Measurements from ENCODE around the gene CD74.

CD74 gene

GRCh38 chr5:150409638-150410523, 2.8 kb downstream of the CD74 start:
- DNase-seq: peak; percentile 40

DNA sequence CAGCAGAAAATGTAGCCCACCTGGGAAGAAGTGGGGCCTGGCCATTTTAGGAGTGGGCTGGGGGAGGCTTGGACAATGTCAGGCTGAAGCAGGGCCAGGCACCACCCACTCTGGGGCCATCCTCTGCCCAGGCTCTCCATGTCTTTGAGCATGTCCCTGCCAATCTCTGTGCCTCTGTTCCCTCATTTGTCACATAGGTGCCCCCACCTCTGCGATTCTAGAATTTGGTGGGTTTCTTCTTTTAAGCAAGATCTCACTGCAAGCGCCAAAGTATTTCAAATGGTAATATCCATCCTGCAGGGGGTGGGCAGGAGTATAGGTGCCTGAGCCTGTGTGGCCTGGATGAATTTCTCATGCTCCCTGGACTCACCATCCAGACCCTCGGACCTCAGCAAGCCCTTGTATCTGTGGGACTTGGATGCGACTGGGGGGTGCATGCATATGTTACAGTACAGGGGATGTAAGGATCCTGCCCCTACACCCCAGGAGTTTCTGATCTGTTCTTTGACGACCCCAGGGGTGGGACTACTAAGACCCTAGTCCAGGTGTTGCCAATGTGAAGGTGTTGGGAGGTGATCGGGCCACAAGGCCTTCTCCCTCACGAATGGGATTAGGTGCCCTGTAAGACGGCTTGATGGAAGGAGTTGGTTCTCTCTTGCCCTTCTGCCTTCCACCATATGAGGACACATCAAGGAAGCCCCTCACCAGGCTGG, 4.3 kb downstream of the CD74 start:
- no peak for DNase-seq

DNA sequence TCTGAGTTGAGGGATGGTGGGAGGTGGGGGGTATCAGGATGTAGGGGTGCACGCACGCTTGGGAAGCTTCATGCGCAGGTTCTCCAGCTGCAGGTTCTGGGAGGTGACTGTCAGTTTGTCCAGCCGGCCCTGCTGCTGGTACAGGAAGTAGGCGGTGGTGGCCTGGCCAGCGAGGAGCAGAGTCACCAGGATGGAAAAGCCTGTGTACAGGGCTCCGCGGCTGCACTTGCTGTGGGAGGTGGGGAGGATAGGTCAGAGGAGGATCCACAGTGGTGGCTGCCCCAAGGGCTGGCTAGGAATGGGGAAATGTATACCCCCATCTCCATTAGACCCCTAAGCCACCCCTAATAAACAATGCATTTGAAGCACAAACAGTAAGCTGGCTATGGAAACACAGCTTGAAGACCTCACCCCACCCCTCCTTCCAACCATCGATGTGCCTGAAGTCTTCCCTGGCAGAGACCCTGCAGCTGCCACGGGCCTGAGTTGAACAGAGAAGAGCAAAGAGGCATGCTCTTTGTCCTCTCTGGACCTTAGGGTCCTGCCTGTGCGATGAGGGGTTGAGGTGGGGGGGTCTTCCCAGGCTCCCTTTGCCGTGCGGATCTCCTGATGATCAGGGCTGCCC, 5.5 kb downstream of the CD74 start:
- DNase-seq: no peak

GRCh38 chr5:150406723-150407095, 6.0 kb downstream of the CD74 start:
- no peak for DNase-seq

DNA sequence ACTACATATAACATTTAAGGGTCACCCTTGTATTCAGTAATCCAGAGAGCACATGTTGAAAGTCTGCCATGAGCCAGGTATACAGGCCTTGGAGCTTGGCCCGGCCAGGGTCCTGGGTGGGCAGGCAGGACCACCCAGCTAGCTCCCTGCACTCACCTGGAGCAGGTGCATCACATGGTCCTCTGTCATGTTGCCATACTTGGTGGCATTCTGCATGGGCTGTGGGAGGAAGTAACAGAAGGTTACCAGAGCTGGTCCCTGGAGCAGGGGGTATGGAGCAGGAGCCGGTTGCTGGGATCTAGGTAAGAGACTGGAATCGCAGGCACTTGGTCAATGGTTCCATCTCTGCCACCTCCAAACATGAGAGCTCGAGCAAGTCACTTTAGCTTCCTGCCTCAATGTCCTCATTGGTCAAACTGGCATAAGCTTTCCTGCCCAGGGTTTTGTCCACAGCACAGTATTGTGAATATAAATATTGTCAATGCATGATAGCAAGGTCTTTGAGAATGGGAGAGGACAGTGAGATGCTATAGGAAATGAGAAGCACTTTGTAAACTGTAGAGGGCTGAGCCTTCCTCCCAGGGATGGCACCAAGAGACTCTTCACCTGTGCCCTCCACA, 6.5 kb downstream of the CD74 start:
- DNase-seq: no peak

DNA sequence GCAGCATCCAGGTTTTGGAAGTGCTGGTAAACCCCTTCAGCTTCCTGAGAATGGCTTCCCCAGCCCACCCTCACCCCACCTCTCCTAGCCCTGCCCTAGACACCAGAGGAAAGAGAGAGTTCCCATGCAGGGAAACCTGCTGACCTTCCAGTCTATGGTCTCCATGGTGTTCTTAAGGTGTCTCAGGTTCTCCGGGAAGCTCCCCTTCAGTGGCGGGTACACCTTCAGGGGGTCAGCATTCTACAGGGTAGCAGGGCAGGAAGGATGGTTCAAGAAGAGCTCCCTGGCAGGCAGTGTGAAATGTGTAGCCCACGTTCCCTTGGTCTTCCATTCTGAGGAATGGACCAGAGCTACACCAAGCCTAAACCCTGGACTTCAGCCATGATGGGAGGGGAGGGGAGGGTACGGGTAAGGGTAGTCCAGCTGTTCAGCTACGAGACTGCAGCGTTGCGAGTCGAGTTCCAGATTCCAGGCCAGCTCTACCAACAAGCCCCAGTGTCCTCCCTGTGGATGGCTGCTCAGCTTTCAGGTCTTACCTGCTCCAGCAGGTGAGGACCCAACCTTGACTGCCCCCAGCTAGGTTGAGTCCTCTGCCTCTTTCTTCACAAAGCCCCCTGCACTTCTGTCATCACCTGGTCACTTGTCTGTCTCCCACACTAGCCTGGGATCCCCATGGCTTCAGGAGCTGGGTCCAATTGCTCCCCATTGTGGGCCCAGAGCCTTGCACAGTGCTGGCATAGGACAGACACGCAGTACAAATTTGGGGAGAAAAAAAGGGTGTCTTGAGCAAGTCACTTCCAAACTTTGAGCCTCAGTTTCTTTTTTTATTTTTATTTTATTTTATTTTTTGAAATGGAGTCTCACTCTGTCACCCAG, 7.5 kb downstream of the CD74 start:
- DNase-seq: no peak

DNA sequence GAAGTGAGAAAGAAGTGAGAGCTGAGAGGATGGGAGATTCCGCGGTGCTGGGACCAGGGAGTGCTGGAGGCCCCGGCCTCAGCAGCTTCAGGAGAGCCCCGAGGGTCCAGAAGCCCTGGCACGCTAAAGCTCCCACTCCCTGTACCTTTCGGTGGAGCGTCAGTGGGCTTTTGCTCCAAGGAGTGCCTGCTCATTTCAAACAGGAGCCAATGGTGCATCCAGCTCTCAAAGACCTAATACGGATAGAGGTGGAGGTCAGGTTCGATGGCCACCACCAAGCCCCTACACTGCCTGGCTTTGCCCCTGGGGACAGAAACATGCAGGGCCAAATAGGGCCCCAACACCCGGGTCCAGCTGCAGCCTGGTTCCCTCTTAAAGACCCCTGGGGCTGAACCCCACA, 8.2 kb downstream of the CD74 start:
- DNase-seq: no peak

DNA sequence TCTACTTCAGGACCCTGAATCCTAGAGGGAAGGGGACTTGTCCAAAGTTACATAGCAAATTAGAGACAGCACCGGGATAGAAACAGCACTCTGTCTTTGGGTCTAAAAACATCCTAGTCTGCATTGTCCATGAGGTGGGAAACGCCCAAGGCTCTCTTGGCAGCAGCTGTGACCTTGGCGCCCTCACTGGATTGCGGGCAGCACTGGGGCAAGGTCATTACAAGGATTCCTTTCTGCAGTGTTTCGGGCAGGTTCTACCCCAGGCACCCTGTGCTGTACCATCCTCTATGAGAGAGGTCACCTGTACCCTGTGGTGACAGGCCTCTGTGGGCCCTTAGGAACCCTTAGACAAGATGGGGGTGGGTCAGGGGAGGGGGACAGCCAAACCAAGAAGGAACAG, 8.6 kb downstream of the CD74 start:
- no peak for DNase-seq

DNA sequence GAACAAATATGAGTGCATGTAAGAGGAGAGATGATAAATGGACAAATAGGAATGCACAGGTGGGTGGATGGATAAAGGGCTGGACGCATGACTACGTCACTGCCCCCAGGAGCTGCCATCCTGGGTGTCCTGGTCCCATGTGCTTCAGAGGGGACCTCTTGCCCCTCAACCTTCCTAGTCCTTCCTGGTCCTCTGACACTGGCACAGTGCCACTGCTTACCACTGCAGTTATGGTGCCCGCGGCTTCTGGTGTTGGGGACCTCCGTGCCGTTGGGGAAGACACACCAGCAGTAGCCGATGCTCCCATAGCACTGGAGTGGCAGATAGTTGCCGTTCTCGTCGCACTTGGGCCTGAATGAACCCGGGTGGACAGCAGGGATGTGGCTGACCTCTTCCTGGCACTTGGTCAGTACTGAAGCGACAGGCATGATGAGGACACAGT, 9.8 kb downstream of the CD74 start:
- DNase-seq: no peak

DNA sequence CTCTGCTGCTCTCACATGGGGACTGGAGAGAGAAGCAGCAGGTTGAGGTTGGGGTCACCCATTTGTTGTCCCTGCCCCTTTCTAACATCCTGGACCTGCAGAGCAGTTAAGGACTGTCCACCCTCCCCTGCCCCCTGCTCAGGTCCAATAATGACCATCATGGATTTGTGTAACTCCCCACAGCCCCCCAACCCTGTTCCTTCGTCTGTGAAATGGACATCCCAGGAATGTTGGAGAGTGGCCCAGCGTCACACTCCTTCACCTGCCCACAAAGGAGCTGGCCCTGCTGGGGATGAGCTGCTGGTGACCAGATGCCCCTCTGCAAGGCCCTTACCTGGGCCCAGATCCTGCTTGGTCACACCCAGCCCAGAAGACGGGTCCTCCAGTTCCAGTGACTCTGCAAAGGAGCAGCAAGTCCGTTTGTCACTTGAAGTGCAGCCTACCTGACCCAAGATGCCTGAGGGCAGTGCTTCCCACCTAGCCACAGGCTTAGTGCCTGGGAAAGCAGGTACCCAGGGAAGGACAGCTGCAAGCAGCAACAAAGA, 10.4 kb downstream of the CD74 start:
- DNase-seq: no peak

DNA sequence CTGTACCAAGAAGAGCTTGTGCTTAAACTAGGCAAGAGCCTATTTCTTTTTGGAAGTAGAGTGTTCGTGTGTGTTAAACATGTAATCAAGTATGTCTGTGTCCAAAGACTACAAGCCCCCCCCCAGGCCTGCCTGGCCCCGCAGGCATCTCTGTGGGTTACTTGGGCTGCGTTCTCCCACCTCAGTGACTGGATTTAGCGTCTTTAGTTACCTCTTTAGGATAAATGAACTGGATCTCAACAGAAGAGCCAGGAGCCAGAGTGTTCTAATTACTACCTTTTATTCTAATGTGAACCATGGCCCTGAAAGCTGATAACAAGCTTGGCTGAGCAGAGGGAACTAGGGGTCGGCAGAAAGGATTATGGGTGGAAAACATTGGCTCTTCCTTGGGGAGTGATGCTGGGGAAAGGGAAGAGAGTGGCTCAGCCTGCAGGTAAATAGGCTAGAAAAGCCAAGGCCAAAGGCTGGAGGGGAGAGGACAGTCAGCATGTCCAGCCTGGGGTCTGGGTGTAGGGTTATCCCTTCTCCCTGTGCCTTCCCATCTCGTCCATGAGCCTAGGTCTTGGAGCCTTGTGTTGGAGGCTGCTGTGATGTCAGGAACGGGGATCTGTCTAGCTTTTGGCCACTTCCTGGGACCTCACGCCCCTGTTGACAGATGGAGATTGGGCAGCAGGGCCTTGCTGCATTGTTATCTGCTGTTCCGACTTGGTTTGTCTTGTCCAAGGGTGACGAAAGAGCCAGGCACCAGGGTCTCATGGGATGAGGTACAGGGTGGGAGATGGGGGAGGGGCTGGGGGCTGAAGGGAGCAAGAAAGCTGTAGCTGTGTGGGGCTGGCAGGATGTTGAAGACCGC, 11.1 kb downstream of the CD74 start:
- DNase-seq: no peak

- no peak for DNase-seq
Measured at GRCh38 chr5:150401076-150401375, 11.7 kb downstream of the CD74 start.

GRCh38 chr5:150400316-150401075, 12.2 kb downstream of the CD74 start:
- DNase-seq: no peak

DNA sequence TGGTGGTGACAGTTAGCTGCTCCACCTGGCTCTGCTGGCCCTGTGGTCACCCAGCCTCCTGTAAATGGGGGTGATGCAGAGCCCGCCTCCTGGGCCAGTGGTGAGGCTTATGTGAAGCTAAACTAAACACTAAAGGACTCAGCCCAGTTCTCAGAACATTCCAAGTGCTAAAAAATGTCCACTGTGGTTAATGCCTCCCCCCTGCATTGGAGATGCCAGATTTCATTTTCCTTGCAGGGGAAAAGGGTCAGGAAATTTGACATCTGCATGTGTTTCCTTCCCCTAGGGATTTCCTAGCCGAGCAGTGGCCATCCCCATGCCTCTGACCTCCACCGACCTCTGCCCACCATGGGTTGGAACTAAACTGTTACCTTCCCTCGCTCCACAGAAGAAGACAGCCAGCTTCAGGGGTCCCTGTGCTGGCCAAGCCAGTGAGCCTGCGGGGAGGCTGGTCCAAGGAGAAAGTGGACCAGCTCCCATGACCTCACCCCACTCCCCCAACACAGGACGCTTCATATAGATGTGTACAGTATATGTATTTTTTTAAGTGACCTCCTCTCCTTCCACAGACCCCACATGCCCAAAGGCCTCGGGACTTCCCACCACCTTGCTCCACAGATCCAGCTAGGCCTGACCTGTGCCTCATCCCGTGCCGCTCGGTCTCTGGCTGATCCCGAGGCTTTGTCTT, 13.0 kb downstream of the CD74 start:
- no peak for DNase-seq

GRCh38 chr5:150398722-150399523, 13.8 kb downstream of the CD74 start:
- peak; percentile 15 for DNase-seq

GRCh38 chr5:150397782-150398721, 14.7 kb downstream of the CD74 start:
- DNase-seq: no peak

DNA sequence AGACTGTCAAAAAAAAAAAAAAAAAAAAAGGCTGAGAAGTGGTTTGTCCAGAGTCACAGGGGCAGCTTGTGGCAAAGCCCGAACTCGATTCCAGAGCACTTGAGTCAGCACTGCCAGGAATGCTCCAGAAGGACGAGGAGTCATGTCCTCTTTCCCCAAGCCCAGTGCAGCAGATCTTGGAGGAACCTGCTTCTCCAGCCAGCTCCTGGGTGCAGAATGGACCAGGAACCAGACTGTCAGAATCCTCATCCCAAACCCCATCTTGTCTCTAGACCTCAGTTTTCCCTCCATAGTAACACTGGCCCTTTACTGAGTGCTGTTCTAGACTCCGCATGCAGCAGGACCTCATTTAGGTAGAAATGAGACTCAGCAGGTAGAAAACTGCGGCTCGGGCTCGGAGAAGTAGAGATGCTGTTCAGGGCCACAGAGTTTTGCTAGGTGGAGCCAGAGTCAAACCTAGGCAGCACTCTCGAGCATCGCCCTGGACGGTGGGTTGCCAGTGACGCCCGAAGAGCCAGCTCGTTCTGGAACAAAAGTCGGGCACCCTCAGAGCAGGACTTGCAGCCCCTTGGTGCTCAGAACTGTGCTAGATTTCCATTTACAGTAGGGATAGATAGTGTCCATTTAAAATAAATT, 15.4 kb downstream of the CD74 start:
- DNase-seq: no peak
